Caki2 (cell line): Measurements from ENCODE around the gene CDT1. TPM values are rescaled to one million over a fixed set of nuclear protein-coding genes. Genes with fewer than 3 reads are reported as not detected.

ENCODE experiments used
- total RNA-seq: library from RNA; depleted of rRNA; stranded (reverse); fragments of >200 nt; shearing (Covaris generic); gene quantifications from 2 replicates; pipeline ENCODE4 v1.2.3, GENCODE V29; 2014; ENCODE audit warnings: low replicate concordance; rRNA removed

The CDT1 gene
- total RNA-seq, 1 experiment from 2014 or later, result 24.6 TPM

Other genes with a start within 250 kb of the CDT1 start
- gene ZC3H18, start 233.4 kb upstream of the CDT1 start, total RNA-seq, result 14.2 and 16.9 TPM in 2 replicates
- gene IL17C, start 165.2 kb upstream of the CDT1 start, total RNA-seq, result not detected in 2 replicates
- gene CYBA, start 152.7 kb upstream of the CDT1 start, total RNA-seq, result 520 and 591 TPM in 2 replicates
- gene MVD, start 140.7 kb upstream of the CDT1 start, total RNA-seq, result 63.3 and 63.6 TPM in 2 replicates
- gene SNAI3, start 117.3 kb upstream of the CDT1 start, total RNA-seq, result 0.88 TPM in 1 of 2 replicates, not detected in the other
- gene RNF166, start 97.4 kb upstream of the CDT1 start, total RNA-seq, result 24.4 and 27.5 TPM in 2 replicates
- gene CTU2, start 97.3 kb upstream of the CDT1 start, total RNA-seq, result 26.9 and 36.2 TPM in 2 replicates
- gene PIEZO1, start 18.6 kb upstream of the CDT1 start, total RNA-seq, result 81.1 and 82.0 TPM in 2 replicates
- gene APRT, start 8.1 kb downstream of the CDT1 start, total RNA-seq, result 262 and 321 TPM in 2 replicates
- gene GALNS, start 53.2 kb downstream of the CDT1 start, total RNA-seq, result 20.8 and 20.9 TPM in 2 replicates
- gene TRAPPC2L, start 53.3 kb downstream of the CDT1 start, total RNA-seq, result 40.9 and 48.8 TPM in 2 replicates
- gene PABPN1L, start 62.9 kb downstream of the CDT1 start, total RNA-seq, result not detected in 2 replicates
- 0.27 TPM in 1 of 2 replicates, not detected in the other for gene CBFA2T3, start 173.4 kb downstream of the CDT1 start, total RNA-seq